Measurements from ENCODE around the gene URB2. TPM values are rescaled to one million over a fixed set of nuclear protein-coding genes. Genes with fewer than 3 reads are reported as not detected.

URB2 gene
- total RNA-seq, 1 experiment from 2014 or later: 24.6 TPM

GRCh38 chr1:229636042-229636441 is 10.0 kb downstream of the URB2 start:
- H3K4me1 Mint-ChIP-seq: no peaks in the 10 kb centered on the region
- DNase-seq (ENCODE audit: low spot score) (no peak), ATAC-seq (no peak)
- H3K36me3 Mint-ChIP-seq: peaks cover 57% of the 10 kb centered on the region
- H3K27me3 Mint-ChIP-seq (ENCODE audit: low read depth): no peaks in the 10 kb centered on the region
- no peak overlapping the region for H3K4me3 Mint-ChIP-seq
- TF ChIP-seq, protein P1, sequence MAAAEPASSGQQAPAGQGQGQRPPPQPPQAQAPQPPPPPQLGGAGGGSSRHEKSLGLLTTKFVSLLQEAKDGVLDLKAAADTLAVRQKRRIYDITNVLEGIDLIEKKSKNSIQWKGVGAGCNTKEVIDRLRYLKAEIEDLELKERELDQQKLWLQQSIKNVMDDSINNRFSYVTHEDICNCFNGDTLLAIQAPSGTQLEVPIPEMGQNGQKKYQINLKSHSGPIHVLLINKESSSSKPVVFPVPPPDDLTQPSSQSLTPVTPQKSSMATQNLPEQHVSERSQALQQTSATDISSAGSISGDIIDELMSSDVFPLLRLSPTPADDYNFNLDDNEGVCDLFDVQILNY (CRISPR knock-in tag; IDR thresholded peaks at IDR 0.05): no peak
- TF ChIP-seq ETV6 (CRISPR knock-in tag; IDR thresholded peaks at IDR 0.05) (no peak), SMAD3 (CRISPR knock-in tag; IDR thresholded peaks at IDR 0.05; ENCODE audit: borderline replicate concordance) (no peak), ZBTB21 (CRISPR knock-in tag; IDR thresholded peaks at IDR 0.05; ENCODE audit: borderline replicate concordance) (no peak), CDX4 (CRISPR knock-in tag; IDR thresholded peaks at IDR 0.05; ENCODE audit: borderline replicate concordance) (no peak), SMAD4 (CRISPR knock-in tag; IDR thresholded peaks at IDR 0.05) (no peak), NFE2L1 (CRISPR knock-in tag; IDR thresholded peaks at IDR 0.05) (no peak), GTF2I (CRISPR knock-in tag; conservative IDR thresholded peaks at IDR 0.05) (no peak), FOXP4 (CRISPR knock-in tag; IDR thresholded peaks at IDR 0.05) (no peak)
- CTCF ChIA-PET: no interaction called here
- no peak overlapping the region for H3K27ac Mint-ChIP-seq
- no peaks in the 10 kb centered on the region for H3K9me3 Mint-ChIP-seq
- POLR2A ChIA-PET: no interaction called here

GRCh38 chr1:229637746-229638145 is 11.7 kb downstream of the URB2 start:
- POLR2A ChIA-PET: no interaction called here
- CTCF ChIA-PET: interaction anchor here (1.1 kb wide), 1 partner anchor 640 kb away, joined by 3 read pairs; no protein-coding TSS in a partner anchor
- no peak overlapping the region for H3K27ac Mint-ChIP-seq

GRCh38 chr1:229640455-229640854 is 14.4 kb downstream of the URB2 start:
- CTCF ChIA-PET: no interaction called here
- DNase-seq (ENCODE audit: low spot score) (no peak), ATAC-seq (no peak)
- H3K4me1 Mint-ChIP-seq: no peaks in the 10 kb centered on the region
- H3K36me3 Mint-ChIP-seq: peaks cover 59% of the 10 kb centered on the region
- H3K4me3 Mint-ChIP-seq: no peak overlapping the region
- no peaks in the 10 kb centered on the region for H3K9me3 Mint-ChIP-seq
- no peaks in the 10 kb centered on the region for H3K27me3 Mint-ChIP-seq (ENCODE audit: low read depth)
- POLR2A ChIA-PET: no interaction called here
- H3K27ac Mint-ChIP-seq: no peak overlapping the region
- TF ChIP-seq, protein P2, sequence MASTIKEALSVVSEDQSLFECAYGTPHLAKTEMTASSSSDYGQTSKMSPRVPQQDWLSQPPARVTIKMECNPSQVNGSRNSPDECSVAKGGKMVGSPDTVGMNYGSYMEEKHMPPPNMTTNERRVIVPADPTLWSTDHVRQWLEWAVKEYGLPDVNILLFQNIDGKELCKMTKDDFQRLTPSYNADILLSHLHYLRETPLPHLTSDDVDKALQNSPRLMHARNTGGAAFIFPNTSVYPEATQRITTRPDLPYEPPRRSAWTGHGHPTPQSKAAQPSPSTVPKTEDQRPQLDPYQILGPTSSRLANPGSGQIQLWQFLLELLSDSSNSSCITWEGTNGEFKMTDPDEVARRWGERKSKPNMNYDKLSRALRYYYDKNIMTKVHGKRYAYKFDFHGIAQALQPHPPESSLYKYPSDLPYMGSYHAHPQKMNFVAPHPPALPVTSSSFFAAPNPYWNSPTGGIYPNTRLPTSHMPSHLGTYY (CRISPR knock-in tag; IDR thresholded peaks at IDR 0.05): no peak
- TF ChIP-seq NFYB (CRISPR knock-in tag; conservative IDR thresholded peaks at IDR 0.05; ENCODE audit: low read depth) (no peak), ZNF121 (CRISPR knock-in tag; IDR thresholded peaks at IDR 0.05) (no peak), SP1 (CRISPR knock-in tag; conservative IDR thresholded peaks at IDR 0.05) (no peak), ZNF317 (CRISPR knock-in tag; IDR thresholded peaks at IDR 0.05; ENCODE audit: borderline replicate concordance, low read depth) (no peak), ZNF512 (CRISPR knock-in tag; IDR thresholded peaks at IDR 0.05; ENCODE audit: borderline replicate concordance) (no peak), SMAD4 (CRISPR knock-in tag; IDR thresholded peaks at IDR 0.05) (no peak)
- TF ChIP-seq, protein P3, sequence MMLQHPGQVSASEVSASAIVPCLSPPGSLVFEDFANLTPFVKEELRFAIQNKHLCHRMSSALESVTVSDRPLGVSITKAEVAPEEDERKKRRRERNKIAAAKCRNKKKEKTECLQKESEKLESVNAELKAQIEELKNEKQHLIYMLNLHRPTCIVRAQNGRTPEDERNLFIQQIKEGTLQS (CRISPR knock-in tag; conservative IDR thresholded peaks at IDR 0.05): no peak

More at GRCh38 chr1:229637746-229638145, 11.7 kb downstream of the URB2 start:
- H3K4me3 Mint-ChIP-seq: no peak overlapping the region
- no peaks in the 10 kb centered on the region for H3K4me1 Mint-ChIP-seq
- no peaks in the 10 kb centered on the region for H3K9me3 Mint-ChIP-seq
- peaks cover 54% of the 10 kb centered on the region for H3K36me3 Mint-ChIP-seq
- no peak for ATAC-seq
- no peaks in the 10 kb centered on the region for H3K27me3 Mint-ChIP-seq (ENCODE audit: low read depth)
- TF ChIP-seq ETV6 (CRISPR knock-in tag; IDR thresholded peaks at IDR 0.05): no peak
- no peak for TF ChIP-seq ZNF138 (CRISPR knock-in tag; conservative IDR thresholded peaks at IDR 0.05)
- no peak for TF ChIP-seq ZNF416 (CRISPR knock-in tag; IDR thresholded peaks at IDR 0.05)
- no peak for TF ChIP-seq JAZF1 (CRISPR knock-in tag; IDR thresholded peaks at IDR 0.05)
- no peak for TF ChIP-seq AFF4 (CRISPR knock-in tag; IDR thresholded peaks at IDR 0.05; ENCODE audit: borderline replicate concordance)
- DNase-seq (ENCODE audit: low spot score): no peak

All from WTC11 (cell line).